ENCODE measurements around the gene DNAJC1.

GRCh38 chr10:22006379-22006884 is 2.9 kb upstream of the DNAJC1 start:
- TF ChIP-seq CTCF (IDR thresholded peaks at IDR 0.05; ENCODE audit: insufficient read depth, low read length, poor library complexity, severe bottlenecking) (no peak), EZH2phosphoT487 (conservative IDR thresholded peaks at IDR 0.05; ENCODE audit: low read length) (no peak)
